Measurements from ENCODE around the gene PLCH1.

Gene PLCH1

GRCh38 chr3:155494332-155494731 lies 250.5 kb downstream of the PLCH1 start:
- in situ Hi-C loops (cut with HindIII; ENCODE audit: low sequenced_read_pairs): no loop called here

- in situ Hi-C loops (cut with HindIII; ENCODE audit: low sequenced_read_pairs): no loop called here
These were observed 252.0 kb downstream of the PLCH1 start for GRCh38 chr3:155492841-155493240.

- in situ Hi-C loops (cut with HindIII; ENCODE audit: low sequenced_read_pairs): no loop called here
These were observed 253.2 kb downstream of the PLCH1 start for GRCh38 chr3:155491696-155492095.

- in situ Hi-C loops (cut with HindIII; ENCODE audit: low sequenced_read_pairs): no loop called here
These were observed 256.2 kb downstream of the PLCH1 start for GRCh38 chr3:155488671-155489070.

GRCh38 chr3:155485897-155486296 lies 259.0 kb downstream of the PLCH1 start:
- in situ Hi-C loops (cut with HindIII; ENCODE audit: low sequenced_read_pairs): no loop called here

GRCh38 chr3:155481591-155481990 lies 263.3 kb downstream of the PLCH1 start:
- in situ Hi-C loops (cut with HindIII; ENCODE audit: low sequenced_read_pairs): no loop called here

- in situ Hi-C loops (cut with HindIII; ENCODE audit: low sequenced_read_pairs): no loop called here
These were observed 263.8 kb downstream of the PLCH1 start for GRCh38 chr3:155481089-155481488.

GRCh38 chr3:155465664-155466063 lies 279.2 kb downstream of the PLCH1 start:
- in situ Hi-C loops (cut with HindIII; ENCODE audit: low sequenced_read_pairs): no loop called here

- in situ Hi-C loops (cut with HindIII; ENCODE audit: low sequenced_read_pairs): no loop called here
These were observed 282.2 kb downstream of the PLCH1 start for GRCh38 chr3:155462672-155463071.

GRCh38 chr3:155457591-155457990 lies 287.3 kb downstream of the PLCH1 start:
- in situ Hi-C loops (cut with HindIII; ENCODE audit: low sequenced_read_pairs): no loop called here

- in situ Hi-C loops (cut with HindIII; ENCODE audit: low sequenced_read_pairs): no loop called here
These were observed 289.1 kb downstream of the PLCH1 start for GRCh38 chr3:155455765-155456164.

GRCh38 chr3:155453512-155453911 lies 291.4 kb downstream of the PLCH1 start:
- in situ Hi-C loops (cut with HindIII; ENCODE audit: low sequenced_read_pairs): no loop called here

GRCh38 chr3:155449613-155450267 lies 295.1 kb downstream of the PLCH1 start:
- in situ Hi-C loops (cut with HindIII; ENCODE audit: low sequenced_read_pairs): no loop called here

- in situ Hi-C loops (cut with HindIII; ENCODE audit: low sequenced_read_pairs): no loop called here
These were observed 296.3 kb downstream of the PLCH1 start for GRCh38 chr3:155448531-155448930.

GRCh38 chr3:155446366-155446765 lies 298.5 kb downstream of the PLCH1 start:
- in situ Hi-C loops (cut with HindIII; ENCODE audit: low sequenced_read_pairs): no loop called here

GRCh38 chr3:155444771-155445170 lies 300.1 kb downstream of the PLCH1 start:
- in situ Hi-C loops (cut with HindIII; ENCODE audit: low sequenced_read_pairs): no loop called here

GRCh38 chr3:155443815-155444214 lies 301.1 kb downstream of the PLCH1 start:
- in situ Hi-C loops (cut with HindIII; ENCODE audit: low sequenced_read_pairs): no loop called here

- in situ Hi-C loops (cut with HindIII; ENCODE audit: low sequenced_read_pairs): no loop called here
These were observed 302.8 kb downstream of the PLCH1 start for GRCh38 chr3:155442072-155442471.

GRCh38 chr3:155441506-155441905 lies 303.4 kb downstream of the PLCH1 start:
- in situ Hi-C loops (cut with HindIII; ENCODE audit: low sequenced_read_pairs): no loop called here

- in situ Hi-C loops (cut with HindIII; ENCODE audit: low sequenced_read_pairs): no loop called here
These were observed 303.8 kb downstream of the PLCH1 start for GRCh38 chr3:155441026-155441425.

- in situ Hi-C loops (cut with HindIII; ENCODE audit: low sequenced_read_pairs): no loop called here
These were observed 309.1 kb downstream of the PLCH1 start for GRCh38 chr3:155435821-155436220.

GRCh38 chr3:155431856-155432570 lies 312.9 kb downstream of the PLCH1 start:
- in situ Hi-C loops (cut with HindIII; ENCODE audit: low sequenced_read_pairs): no loop called here

GRCh38 chr3:155428563-155428962 lies 316.3 kb downstream of the PLCH1 start:
- in situ Hi-C loops (cut with HindIII; ENCODE audit: low sequenced_read_pairs): no loop called here

Data from endothelial cell of hepatic sinusoid (primary cell).